HG02571 (cell line): ENCODE data around the gene PHF24.

Experiments
- ATAC-seq: cut with Tn5 transposase; IDR thresholded peaks from one replicate; pipeline ENCODE4 v1.9.1; 2021; ENCODE audit warnings: mild to moderate bottlenecking, moderate library complexity; ENCODE audit not compliant: unreplicated experiment

Gene PHF24

GRCh38 chr9:34982361-34982760 is 24.3 kb downstream of the PHF24 start:
- no peak for ATAC-seq

- no peak for ATAC-seq
Measured at GRCh38 chr9:34983209-34983608, 25.1 kb downstream of the PHF24 start.

GRCh38 chr9:34984049-34984448 is 26.0 kb downstream of the PHF24 start:
- no peak for ATAC-seq

- ATAC-seq = no peak
Measured at GRCh38 chr9:34985311-34985899, 27.3 kb downstream of the PHF24 start.

GRCh38 chr9:34986540-34987047 is 28.5 kb downstream of the PHF24 start:
- ATAC-seq = no peak

GRCh38 chr9:34987160-34987901 is 29.2 kb downstream of the PHF24 start:
- ATAC-seq = no peak

- no peak for ATAC-seq
Measured at GRCh38 chr9:34988218-34989002, 30.3 kb downstream of the PHF24 start.

GRCh38 chr9:34989003-34989945 is 31.2 kb downstream of the PHF24 start, which contains the start of gene DNAJB5:
Gene DNAJB5, plus strand, starts transcription at chr9:34989745. Its CDS starts 886 bp downstream, at chr9:34990631.
- ATAC-seq = peak; percentile 85

GRCh38 chr9:34989946-34990635 is 32.0 kb downstream of the PHF24 start:
- no peak for ATAC-seq

GRCh38 chr9:34990908-34991606 is 33.0 kb downstream of the PHF24 start:
- no peak for ATAC-seq

GRCh38 chr9:34991607-34992375 is 33.7 kb downstream of the PHF24 start:
- ATAC-seq = no peak

- ATAC-seq = no peak
Measured at GRCh38 chr9:34992376-34992951, 34.4 kb downstream of the PHF24 start.

- ATAC-seq = no peak
Measured at GRCh38 chr9:34993502-34994259, 35.6 kb downstream of the PHF24 start.

GRCh38 chr9:34994260-34994899 is 36.3 kb downstream of the PHF24 start:
- ATAC-seq = no peak

- no peak for ATAC-seq
Measured at GRCh38 chr9:34994900-34995669, 37.0 kb downstream of the PHF24 start.

- no peak for ATAC-seq
Measured at GRCh38 chr9:34995670-34996060, 37.6 kb downstream of the PHF24 start.
